GM10248 (cell line): ENCODE data around the gene ENO3.

Source experiments
- CTCF ChIA-PET: fragments of 300-600 bp; sonication (Branson Sonifier 250); formaldehyde crosslinking; extraction: SDS; loops from one replicate; lab custom pipeline; 2021; ENCODE audit warnings: antibody characterized with exemption; lab: Yijun Ruan, JAX
- POLR2A ChIA-PET: fragments of 350-650 bp; sonication (Branson Sonifier 250); formaldehyde crosslinking; extraction: SDS; loops from one replicate; lab custom pipeline; 2020; ENCODE audit warnings: antibody characterized with exemption; lab: Yijun Ruan, JAX
- DNase-seq: peaks from one replicate; pipeline ENCODE4 v3.0.0; 2012; ENCODE audit errors: extremely low spot score
- CTCF ChIP-seq: IDR thresholded peaks from 2 replicates; pipeline ENCODE4 v1.5.1; 2012; ENCODE audit warnings: mild to moderate bottlenecking, low read depth; ENCODE audit errors: extremely low read depth, missing control alignments, control extremely low read depth

ENO3 gene

DNA sequence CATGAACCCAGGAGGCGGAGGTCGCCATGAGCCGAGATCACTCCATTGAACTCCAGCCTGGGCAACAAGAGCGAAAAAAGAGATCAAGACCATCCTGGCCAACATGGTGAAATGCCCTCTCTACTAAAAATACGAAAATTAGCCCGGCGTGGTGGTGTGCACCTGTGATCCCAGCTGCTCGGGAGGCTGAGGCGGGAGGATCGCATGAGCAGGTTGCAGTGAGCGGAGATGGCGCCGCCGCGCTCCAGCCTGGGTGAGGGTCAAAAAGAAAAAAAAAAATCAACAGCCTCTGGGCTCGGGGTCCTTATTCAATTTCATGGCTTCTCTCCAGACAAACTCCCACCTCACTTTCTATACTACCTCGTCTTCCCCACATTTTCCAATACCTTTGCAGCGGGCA is 22.0 kb upstream of the ENO3 start:
- TF ChIP-seq CTCF: no peak
- POLR2A ChIA-PET: no interaction called here
- DNase-seq: no peak
- CTCF ChIA-PET: no interaction called here

- TF ChIP-seq CTCF: no peak
- ChIA-PET CTCF (interaction anchor here (1.0 kb wide), 1 partner anchor 12 kb away, joined by 3 read pairs; no protein-coding TSS in a partner anchor), POLR2A (no interaction called here)
- no peak for DNase-seq
Measured at GRCh38 chr17:4931963-4932362, 19.0 kb upstream of the ENO3 start, which contains the start of gene GP1BA. Gene GP1BA, plus strand, starts transcription at chr17:4932277. Its CDS starts 328 bp downstream, at chr17:4932605.

DNA sequence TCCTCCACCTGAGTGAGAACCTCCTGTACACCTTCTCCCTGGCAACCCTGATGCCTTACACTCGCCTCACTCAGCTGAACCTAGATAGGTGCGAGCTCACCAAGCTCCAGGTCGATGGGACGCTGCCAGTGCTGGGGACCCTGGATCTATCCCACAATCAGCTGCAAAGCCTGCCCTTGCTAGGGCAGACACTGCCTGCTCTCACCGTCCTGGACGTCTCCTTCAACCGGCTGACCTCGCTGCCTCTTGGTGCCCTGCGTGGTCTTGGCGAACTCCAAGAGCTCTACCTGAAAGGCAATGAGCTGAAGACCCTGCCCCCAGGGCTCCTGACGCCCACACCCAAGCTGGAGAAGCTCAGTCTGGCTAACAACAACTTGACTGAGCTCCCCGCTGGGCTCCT is 18.2 kb upstream of the ENO3 start:
- CTCF ChIA-PET: interaction anchor here (0.8 to 1.0 kb wide), 5 partner anchors 8 to 24 kb away, joined by 3 to 4 read pairs (median 3); no protein-coding TSS in a partner anchor
- POLR2A ChIA-PET: interaction anchor here (0.7 kb wide), 1 partner anchor 9 kb away, joined by 3 read pairs; no protein-coding TSS in a partner anchor
- no peak for DNase-seq

GRCh38 chr17:4933646-4934045 is 17.3 kb upstream of the ENO3 start:
- POLR2A ChIA-PET: no interaction called here
- CTCF ChIA-PET: interaction anchor here (0.7 to 1.4 kb wide), 4 partner anchors 13 to 366 kb away, joined by 3 read pairs; no protein-coding TSS in a partner anchor
- TF ChIP-seq CTCF: no peak
- no peak for DNase-seq

More for the DNA sequence above, 18.2 kb upstream of the ENO3 start:
- TF ChIP-seq CTCF: no peak

- peak; percentile 46 for DNase-seq
- CTCF ChIA-PET: interaction anchor here (0.7 to 1.4 kb wide), 5 partner anchors 14 to 367 kb away, joined by 3 to 6 read pairs (median 3); no protein-coding TSS in a partner anchor
- TF ChIP-seq CTCF: peak; percentile 36
- POLR2A ChIA-PET: no interaction called here
Measured at GRCh38 chr17:4934173-4934979, 16.5 kb upstream of the ENO3 start.

GRCh38 chr17:4935650-4936049 is 15.3 kb upstream of the ENO3 start:
- no peak for TF ChIP-seq CTCF
- no peak for DNase-seq
- CTCF ChIA-PET: no interaction called here
- POLR2A ChIA-PET: no interaction called here
